ENCODE data around the gene SMIM1. TPM values are rescaled to one million over a fixed set of nuclear protein-coding genes. Genes with fewer than 3 reads are reported as not detected.

SMIM1 gene
- total and polyA plus RNA-seq, 9 of the 15 experiments (the other 6 are each of a cell fraction or from before 2014, with no cell fraction given) = 2.3 to 125 (median 24.3) TPM

DNA sequence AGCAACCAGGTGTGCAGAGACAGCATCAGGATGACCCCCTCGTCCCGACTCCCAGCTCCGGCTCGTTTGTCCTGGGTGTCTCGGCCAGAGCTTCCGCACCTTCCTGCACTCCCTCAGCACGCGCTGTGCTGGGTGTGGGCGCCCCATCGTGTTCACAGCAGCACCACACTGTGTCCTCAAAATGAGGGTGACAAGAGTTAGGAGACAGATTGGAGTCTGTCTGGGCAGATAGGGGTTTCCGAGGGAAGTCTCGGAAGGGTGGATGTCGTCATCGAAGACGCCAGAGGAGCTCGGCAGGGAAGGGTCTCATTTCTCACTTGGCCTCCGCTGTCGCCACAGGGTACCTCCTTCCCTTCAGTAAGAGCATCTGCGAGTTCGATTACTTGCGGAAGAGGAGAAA is 16.2 kb upstream of the SMIM1 start (continued):
- TF ChIP-seq ATF1 (CRISPR knock-in tag; IDR thresholded peaks at IDR 0.05) (no peak), ATF1 (tag; IDR thresholded peaks at IDR 0.05) (0 out of 2 replicates have a peak, but pooled peaks have one; percentile 27), MYC (IDR thresholded peaks at IDR 0.05; ENCODE audit: low read depth, low read length) (peak; percentile 56), MYC (CRISPR knock-in tag; IDR thresholded peaks at IDR 0.05; ENCODE audit: borderline replicate concordance, low read depth) (no peak), ZNF449 (CRISPR knock-in tag; IDR thresholded peaks at IDR 0.05) (no peak), STAG1 (CRISPR knock-in tag; IDR thresholded peaks at IDR 0.05; ENCODE audit: borderline replicate concordance) (no peak), ARID1B (IDR thresholded peaks at IDR 0.05) (peak; percentile 45; the same call in 1 of the 2 replicates), E4F1 (CRISPR knock-in tag; IDR thresholded peaks at IDR 0.05; ENCODE audit: borderline replicate concordance) (no peak)
- TF ChIP-seq, protein P1, sequence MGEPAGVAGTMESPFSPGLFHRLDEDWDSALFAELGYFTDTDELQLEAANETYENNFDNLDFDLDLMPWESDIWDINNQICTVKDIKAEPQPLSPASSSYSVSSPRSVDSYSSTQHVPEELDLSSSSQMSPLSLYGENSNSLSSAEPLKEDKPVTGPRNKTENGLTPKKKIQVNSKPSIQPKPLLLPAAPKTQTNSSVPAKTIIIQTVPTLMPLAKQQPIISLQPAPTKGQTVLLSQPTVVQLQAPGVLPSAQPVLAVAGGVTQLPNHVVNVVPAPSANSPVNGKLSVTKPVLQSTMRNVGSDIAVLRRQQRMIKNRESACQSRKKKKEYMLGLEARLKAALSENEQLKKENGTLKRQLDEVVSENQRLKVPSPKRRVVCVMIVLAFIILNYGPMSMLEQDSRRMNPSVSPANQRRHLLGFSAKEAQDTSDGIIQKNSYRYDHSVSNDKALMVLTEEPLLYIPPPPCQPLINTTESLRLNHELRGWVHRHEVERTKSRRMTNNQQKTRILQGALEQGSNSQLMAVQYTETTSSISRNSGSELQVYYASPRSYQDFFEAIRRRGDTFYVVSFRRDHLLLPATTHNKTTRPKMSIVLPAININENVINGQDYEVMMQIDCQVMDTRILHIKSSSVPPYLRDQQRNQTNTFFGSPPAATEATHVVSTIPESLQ (CRISPR knock-in tag; IDR thresholded peaks at IDR 0.05) = no peak
- TF ChIP-seq, protein P2, sequence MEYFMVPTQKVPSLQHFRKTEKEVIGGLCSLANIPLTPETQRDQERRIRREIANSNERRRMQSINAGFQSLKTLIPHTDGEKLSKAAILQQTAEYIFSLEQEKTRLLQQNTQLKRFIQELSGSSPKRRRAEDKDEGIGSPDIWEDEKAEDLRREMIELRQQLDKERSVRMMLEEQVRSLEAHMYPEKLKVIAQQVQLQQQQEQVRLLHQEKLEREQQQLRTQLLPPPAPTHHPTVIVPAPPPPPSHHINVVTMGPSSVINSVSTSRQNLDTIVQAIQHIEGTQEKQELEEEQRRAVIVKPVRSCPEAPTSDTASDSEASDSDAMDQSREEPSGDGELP (CRISPR knock-in tag; IDR thresholded peaks at IDR 0.05; ENCODE audit: borderline replicate concordance) = no peak
